ENCODE data around the gene CDK5. TPM values are rescaled to one million over a fixed set of nuclear protein-coding genes. Genes with fewer than 3 reads are reported as not detected.

The CDK5 gene
- total and polyA plus RNA-seq, 2 of the 13 experiments (the other 11 are each of a cell fraction or from before 2014, with no cell fraction given), result 16.4 to 21.3 TPM

DNA sequence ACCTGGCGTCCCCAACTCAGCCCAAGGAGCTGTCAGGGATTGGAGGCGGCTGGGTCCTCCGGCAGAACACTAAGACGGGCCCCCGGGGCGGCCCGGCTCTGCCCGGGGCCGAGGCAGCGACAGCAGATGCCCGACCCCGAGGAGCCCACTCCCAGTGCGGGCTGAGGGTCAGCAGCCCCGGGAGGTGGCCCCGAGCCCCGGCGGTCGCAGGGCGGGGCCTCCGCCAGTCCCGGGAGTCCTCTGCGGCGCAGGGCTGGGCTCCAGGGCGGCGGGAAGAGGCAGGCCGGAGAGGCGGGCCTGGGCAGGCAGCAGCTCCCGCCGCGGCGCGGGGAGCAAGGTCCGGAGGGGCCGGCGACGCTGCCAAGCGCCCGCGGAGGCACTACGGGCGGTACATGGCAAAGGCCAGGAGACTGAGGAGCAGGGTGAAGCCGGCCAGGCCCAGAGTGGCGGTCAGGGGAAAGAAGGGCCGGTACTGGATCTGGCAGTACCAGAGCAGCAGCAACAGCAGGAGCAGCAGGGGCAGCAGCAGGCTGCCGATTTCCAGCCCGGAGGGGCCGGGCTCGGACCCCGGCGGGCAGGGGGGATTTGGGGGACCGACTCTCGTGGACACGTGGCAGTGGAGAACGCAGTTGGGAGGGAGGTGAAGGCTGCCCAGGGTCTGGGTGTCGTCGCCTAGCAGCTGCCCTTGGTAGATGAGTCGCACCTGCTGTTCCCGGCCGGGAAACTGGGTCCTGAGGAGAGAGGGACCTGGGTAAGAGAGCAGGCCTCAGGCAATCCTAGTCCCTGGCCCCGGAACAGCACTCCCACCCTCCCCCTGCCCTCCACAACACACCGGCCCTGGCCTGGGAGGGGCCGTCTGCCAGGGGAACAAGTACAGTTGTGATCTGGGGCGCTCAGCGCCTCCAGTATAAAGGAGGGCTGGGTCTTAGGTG, 23.7 kb upstream of the CDK5 start (continued):
- TF ChIP-seq ETV6 (CRISPR knock-in tag; conservative IDR thresholded peaks at IDR 0.05) (0 out of 2 replicates have a peak, but pooled peaks have one; percentile 32), RFXANK (CRISPR knock-in tag; IDR thresholded peaks at IDR 0.05) (no peak), ZNF121 (CRISPR knock-in tag; IDR thresholded peaks at IDR 0.05) (no peak), ZNF30 (CRISPR knock-in tag; IDR thresholded peaks at IDR 0.05) (no peak; the same call in 1 of the 2 replicates), ZNF350 (CRISPR knock-in tag; IDR thresholded peaks at IDR 0.05; ENCODE audit: borderline replicate concordance, low read depth) (no peak), KDM4B (CRISPR knock-in tag; IDR thresholded peaks at IDR 0.05) (no peak), CAMTA2 (CRISPR knock-in tag; IDR thresholded peaks at IDR 0.05; ENCODE audit: borderline replicate concordance) (no peak), CENPT (CRISPR knock-in tag; IDR thresholded peaks at IDR 0.05; ENCODE audit: low read depth) (no peak), ZNF10 (CRISPR knock-in tag; IDR thresholded peaks at IDR 0.05; ENCODE audit: borderline replicate concordance, low read depth) (no peak), ARNT2 (CRISPR knock-in tag; IDR thresholded peaks at IDR 0.05; ENCODE audit: low read depth) (no peak; the same call in 1 of the 2 replicates), POLR2AphosphoS2 (IDR thresholded peaks at IDR 0.05; ENCODE audit: low read depth, low read length) (no peak), ZNF768 (CRISPR knock-in tag; IDR thresholded peaks at IDR 0.05) (no peak), YEATS4 (CRISPR knock-in tag; IDR thresholded peaks at IDR 0.05; ENCODE audit: borderline replicate concordance) (0 out of 2 replicates have a peak, but pooled peaks have one; percentile 19), TBX2 (CRISPR knock-in tag; IDR thresholded peaks at IDR 0.05; ENCODE audit: borderline replicate concordance) (no peak), ARID3A (IDR thresholded peaks at IDR 0.05; ENCODE audit: low read depth, low read length) (no peak), ZNF563 (CRISPR knock-in tag; IDR thresholded peaks at IDR 0.05) (peak; percentile 58; the same call in 1 of the 2 replicates)
- TF ChIP-seq, protein P1, sequence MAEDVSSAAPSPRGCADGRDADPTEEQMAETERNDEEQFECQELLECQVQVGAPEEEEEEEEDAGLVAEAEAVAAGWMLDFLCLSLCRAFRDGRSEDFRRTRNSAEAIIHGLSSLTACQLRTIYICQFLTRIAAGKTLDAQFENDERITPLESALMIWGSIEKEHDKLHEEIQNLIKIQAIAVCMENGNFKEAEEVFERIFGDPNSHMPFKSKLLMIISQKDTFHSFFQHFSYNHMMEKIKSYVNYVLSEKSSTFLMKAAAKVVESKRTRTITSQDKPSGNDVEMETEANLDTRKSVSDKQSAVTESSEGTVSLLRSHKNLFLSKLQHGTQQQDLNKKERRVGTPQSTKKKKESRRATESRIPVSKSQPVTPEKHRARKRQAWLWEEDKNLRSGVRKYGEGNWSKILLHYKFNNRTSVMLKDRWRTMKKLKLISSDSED (CRISPR knock-in tag; IDR thresholded peaks at IDR 0.05), result no peak
- TF ChIP-seq, protein P2, sequence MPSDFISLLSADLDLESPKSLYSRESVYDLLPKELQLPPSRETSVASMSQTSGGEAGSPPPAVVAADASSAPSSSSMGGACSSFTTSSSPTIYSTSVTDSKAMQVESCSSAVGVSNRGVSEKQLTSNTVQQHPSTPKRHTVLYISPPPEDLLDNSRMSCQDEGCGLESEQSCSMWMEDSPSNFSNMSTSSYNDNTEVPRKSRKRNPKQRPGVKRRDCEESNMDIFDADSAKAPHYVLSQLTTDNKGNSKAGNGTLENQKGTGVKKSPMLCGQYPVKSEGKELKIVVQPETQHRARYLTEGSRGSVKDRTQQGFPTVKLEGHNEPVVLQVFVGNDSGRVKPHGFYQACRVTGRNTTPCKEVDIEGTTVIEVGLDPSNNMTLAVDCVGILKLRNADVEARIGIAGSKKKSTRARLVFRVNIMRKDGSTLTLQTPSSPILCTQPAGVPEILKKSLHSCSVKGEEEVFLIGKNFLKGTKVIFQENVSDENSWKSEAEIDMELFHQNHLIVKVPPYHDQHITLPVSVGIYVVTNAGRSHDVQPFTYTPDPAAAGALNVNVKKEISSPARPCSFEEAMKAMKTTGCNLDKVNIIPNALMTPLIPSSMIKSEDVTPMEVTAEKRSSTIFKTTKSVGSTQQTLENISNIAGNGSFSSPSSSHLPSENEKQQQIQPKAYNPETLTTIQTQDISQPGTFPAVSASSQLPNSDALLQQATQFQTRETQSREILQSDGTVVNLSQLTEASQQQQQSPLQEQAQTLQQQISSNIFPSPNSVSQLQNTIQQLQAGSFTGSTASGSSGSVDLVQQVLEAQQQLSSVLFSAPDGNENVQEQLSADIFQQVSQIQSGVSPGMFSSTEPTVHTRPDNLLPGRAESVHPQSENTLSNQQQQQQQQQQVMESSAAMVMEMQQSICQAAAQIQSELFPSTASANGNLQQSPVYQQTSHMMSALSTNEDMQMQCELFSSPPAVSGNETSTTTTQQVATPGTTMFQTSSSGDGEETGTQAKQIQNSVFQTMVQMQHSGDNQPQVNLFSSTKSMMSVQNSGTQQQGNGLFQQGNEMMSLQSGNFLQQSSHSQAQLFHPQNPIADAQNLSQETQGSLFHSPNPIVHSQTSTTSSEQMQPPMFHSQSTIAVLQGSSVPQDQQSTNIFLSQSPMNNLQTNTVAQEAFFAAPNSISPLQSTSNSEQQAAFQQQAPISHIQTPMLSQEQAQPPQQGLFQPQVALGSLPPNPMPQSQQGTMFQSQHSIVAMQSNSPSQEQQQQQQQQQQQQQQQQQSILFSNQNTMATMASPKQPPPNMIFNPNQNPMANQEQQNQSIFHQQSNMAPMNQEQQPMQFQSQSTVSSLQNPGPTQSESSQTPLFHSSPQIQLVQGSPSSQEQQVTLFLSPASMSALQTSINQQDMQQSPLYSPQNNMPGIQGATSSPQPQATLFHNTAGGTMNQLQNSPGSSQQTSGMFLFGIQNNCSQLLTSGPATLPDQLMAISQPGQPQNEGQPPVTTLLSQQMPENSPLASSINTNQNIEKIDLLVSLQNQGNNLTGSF (CRISPR knock-in tag; IDR thresholded peaks at IDR 0.05), result no peak

Data from HepG2 (cell line).